ENCODE data around the gene KCTD11. TPM values are rescaled to one million over a fixed set of nuclear protein-coding genes. Genes with fewer than 3 reads are reported as not detected.
A peak's percentile ranks its signal among the peaks of the same experiment; 100 is the strongest.

The KCTD11 gene
- total RNA-seq, 4 donors from 2014 or later, result 6.6 to 20.4 (median 18.7) TPM

GRCh38 chr17:7327501-7327900, 24.5 kb upstream of the KCTD11 start:
- TF ChIP-seq POLR2A (IDR thresholded peaks at IDR 0.05) (no peak), CTCF (IDR thresholded peaks at IDR 0.05) (no peak)
- Histone ChIP-seq H3K4me3 (replicated peaks in 1 of 3) (no peak overlapping the region), H3K27me3 (no peaks in the 10 kb centered on the region), H3K4me1 (peaks cover 4 to 15% of the 10 kb centered on the region in 2 donors), H3K27ac (no peak overlapping the region), H3K9me3 (no peaks in the 10 kb centered on the region), H3K36me3 (peaks cover 22 to 23% of the 10 kb centered on the region in 2 donors)
- DNase-seq, result no peak
- intact Hi-C loops (cut with DNase I), result no loop called here
- 86 to 92% methylated on average over 14 to 17 of the region's 17 CpGs for WGBS, 2 donors

GRCh38 chr17:7328009-7328408, 24.0 kb upstream of the KCTD11 start:
- intact Hi-C loops (cut with DNase I), result no loop called here
- 73 to 88% methylated on average over 1 of the region's 1 CpG for WGBS, 2 donors
- TF ChIP-seq POLR2A (IDR thresholded peaks at IDR 0.05) (no peak), CTCF (IDR thresholded peaks at IDR 0.05) (no peak)
- H3K9me3 ChIP-seq, result no peaks in the 10 kb centered on the region
- no peak overlapping the region for H3K27ac ChIP-seq
- peaks cover 17 to 18% of the 10 kb centered on the region in 2 donors for H3K36me3 ChIP-seq
- DNase-seq, result no peak
- peaks cover 4 to 15% of the 10 kb centered on the region in 2 donors for H3K4me1 ChIP-seq
- no peaks in the 10 kb centered on the region for H3K27me3 ChIP-seq
- H3K4me3 ChIP-seq (replicated peaks in 1 of 3), result no peak overlapping the region

- intact Hi-C loops (cut with DNase I), result no loop called here
- DNase-seq, result no peak
- WGBS, 2 donors, result 0 to 1% methylated on average over 17 to 27 of the region's 50 CpGs
- H3K27ac ChIP-seq, result peak within 1 kb of the TSS; percentile 64 to 91 (median 78)
- TF ChIP-seq POLR2A (IDR thresholded peaks at IDR 0.05) (no peak), CTCF (IDR thresholded peaks at IDR 0.05) (no peak)
- no peaks in the 10 kb centered on the region for H3K27me3 ChIP-seq
- no peaks in the 10 kb centered on the region for H3K9me3 ChIP-seq
- H3K4me3 ChIP-seq (replicated peaks in 1 of 3), result peak within 1 kb of the TSS; percentile 37 to 80 (median 66)
- H3K4me1 ChIP-seq, result peaks cover 4 to 15% of the 10 kb centered on the region in 2 donors
- peaks cover 9 to 10% of the 10 kb centered on the region in 2 donors for H3K36me3 ChIP-seq
Measured at GRCh38 chr17:7328840-7329373, 23.1 kb upstream of the KCTD11 start, which contains the start of gene NEURL4. TSS of gene NEURL4 (minus strand) at chr17:7329335. CDS start at chr17:7329312, 23 bp downstream.

GRCh38 chr17:7329374-7329996, 22.5 kb upstream of the KCTD11 start:
- peak overlapping the region; percentile 37 to 80 (median 66) for H3K4me3 ChIP-seq (replicated peaks in 1 of 3)
- no peaks in the 10 kb centered on the region for H3K9me3 ChIP-seq
- intact Hi-C loops (cut with DNase I), result no loop called here
- 0 to 1% methylated on average over 24 to 26 of the region's 43 CpGs for WGBS, 2 donors
- no peaks in the 10 kb centered on the region for H3K27me3 ChIP-seq
- H3K4me1 ChIP-seq, result peaks cover 4 to 15% of the 10 kb centered on the region in 2 donors
- peak overlapping the region; percentile 64 to 91 (median 78) for H3K27ac ChIP-seq
- TF ChIP-seq CTCF (IDR thresholded peaks at IDR 0.05) (peak in 1 of 6 experiments; percentile 4), POLR2A (IDR thresholded peaks at IDR 0.05) (peak; percentile 61 to 86)
- peak; percentile 98 to 99 for DNase-seq
- peaks cover 3 to 4% of the 10 kb centered on the region in 2 donors for H3K36me3 ChIP-seq

GRCh38 chr17:7329997-7330637, 21.8 kb upstream of the KCTD11 start:
- no peak for TF ChIP-seq CTCF (IDR thresholded peaks at IDR 0.05)
- no peak for TF ChIP-seq POLR2A (IDR thresholded peaks at IDR 0.05)
- H3K36me3 ChIP-seq, result no peaks in the 10 kb centered on the region
- intact Hi-C loops (cut with DNase I), result no loop called here
- peak; percentile 69 to 72 for DNase-seq
- WGBS, 2 donors, result 1 to 4% methylated on average over 16 to 19 of the region's 34 CpGs
- H3K4me3 ChIP-seq (replicated peaks in 1 of 3), result peak overlapping the region; percentile 37 to 80 (median 52)
- peak overlapping the region; percentile 64 to 91 (median 78) for H3K27ac ChIP-seq
- no peaks in the 10 kb centered on the region for H3K9me3 ChIP-seq
- no peaks in the 10 kb centered on the region for H3K27me3 ChIP-seq
- H3K4me1 ChIP-seq, result peaks cover 4 to 15% of the 10 kb centered on the region in 2 donors

Data from thyroid gland (tissue), 4 donors.